GM23338 (cell line): ENCODE results near the gene SLC39A5. TPM values are rescaled to one million over a fixed set of nuclear protein-coding genes. Genes with fewer than 3 reads are reported as not detected.

Source experiments
- CREB1 ChIP-seq: fragments of 250-450 bp; sonication (Bioruptor Pico); IDR thresholded peaks from 2 replicates; pipeline ENCODE4 v1.5.0; 2020; ENCODE audit warnings: low read depth, mild to moderate bottlenecking, moderate library complexity
- JUNB ChIP-seq: IDR thresholded peaks from one replicate; pipeline ENCODE4 v1.6.1; 2016; ENCODE audit warnings: antibody characterized with exemption; ENCODE audit not compliant: unreplicated experiment
- NANOG ChIP-seq: IDR thresholded peaks from 2 replicates; pipeline ENCODE4 v1.6.1; 2016; ENCODE audit warnings: antibody characterized with exemption, borderline replicate concordance
- POLR2AphosphoS5 ChIP-seq: IDR thresholded peaks from 2 replicates; pipeline ENCODE4 v1.6.1; 2016; ENCODE audit warnings: antibody characterized with exemption, low read depth
- REST ChIP-seq: IDR thresholded peaks from one replicate; pipeline ENCODE4 v1.6.1; 2018; ENCODE audit warnings: antibody characterized with exemption; ENCODE audit not compliant: unreplicated experiment
- ZNF114 ChIP-seq: fragments of 250-450 bp; sonication (Bioruptor Pico); IDR thresholded peaks from 2 replicates; pipeline ENCODE4 v1.5.0; 2020; ENCODE audit warnings: mild to moderate bottlenecking, moderate library complexity
- ZNF331 ChIP-seq: fragments of 250-450 bp; sonication (Bioruptor Pico); IDR thresholded peaks from 2 replicates; pipeline ENCODE4 v1.5.0; 2020; ENCODE audit warnings: low read depth, mild to moderate bottlenecking, moderate library complexity
- ZNF462 ChIP-seq: fragments of 250-450 bp; sonication (Bioruptor Pico); IDR thresholded peaks from 2 replicates; pipeline ENCODE4 v1.5.0; 2020; ENCODE audit warnings: mild to moderate bottlenecking, moderate library complexity
- polyA plus RNA-seq: library from polyadenylated mRNA; unstranded; fragments of >200 nt; fragmentation: Nextera tagmentation; extraction: Ambion mirVana; gene quantifications from 2 replicates; pipeline ENCODE4 v1.2.1, GENCODE V29; 2016
- total RNA-seq: library from RNA; depleted of rRNA; stranded (reverse); fragments of >200 nt; shearing (Covaris generic); gene quantifications from 2 replicates; pipeline ENCODE4 v1.2.3, GENCODE V29; 2014

SLC39A5 gene
- total and polyA plus RNA-seq, 2 experiments from 2014 or later = 0.29 to 0.59 TPM

- no peak for TF ChIP-seq ZNF462 (CRISPR knock-in tag)
- TF ChIP-seq ZNF331 (CRISPR knock-in tag) = no peak
- no peak for TF ChIP-seq REST
- no peak for TF ChIP-seq NANOG
- no peak for TF ChIP-seq POLR2AphosphoS5
- TF ChIP-seq ZNF114 (CRISPR knock-in tag) = no peak
- no peak for TF ChIP-seq CREB1 (CRISPR knock-in tag)
- TF ChIP-seq JUNB = no peak
Observed at GRCh38 chr12:56255671-56256070, 25.8 kb downstream of the SLC39A5 start (continued).
